ENCODE measurements around the gene LCP2. TPM values are rescaled to one million over a fixed set of nuclear protein-coding genes. Genes with fewer than 3 reads are reported as not detected.

Gene LCP2
- total RNA-seq, 1 experiment from 2014 or later: not detected

DNA sequence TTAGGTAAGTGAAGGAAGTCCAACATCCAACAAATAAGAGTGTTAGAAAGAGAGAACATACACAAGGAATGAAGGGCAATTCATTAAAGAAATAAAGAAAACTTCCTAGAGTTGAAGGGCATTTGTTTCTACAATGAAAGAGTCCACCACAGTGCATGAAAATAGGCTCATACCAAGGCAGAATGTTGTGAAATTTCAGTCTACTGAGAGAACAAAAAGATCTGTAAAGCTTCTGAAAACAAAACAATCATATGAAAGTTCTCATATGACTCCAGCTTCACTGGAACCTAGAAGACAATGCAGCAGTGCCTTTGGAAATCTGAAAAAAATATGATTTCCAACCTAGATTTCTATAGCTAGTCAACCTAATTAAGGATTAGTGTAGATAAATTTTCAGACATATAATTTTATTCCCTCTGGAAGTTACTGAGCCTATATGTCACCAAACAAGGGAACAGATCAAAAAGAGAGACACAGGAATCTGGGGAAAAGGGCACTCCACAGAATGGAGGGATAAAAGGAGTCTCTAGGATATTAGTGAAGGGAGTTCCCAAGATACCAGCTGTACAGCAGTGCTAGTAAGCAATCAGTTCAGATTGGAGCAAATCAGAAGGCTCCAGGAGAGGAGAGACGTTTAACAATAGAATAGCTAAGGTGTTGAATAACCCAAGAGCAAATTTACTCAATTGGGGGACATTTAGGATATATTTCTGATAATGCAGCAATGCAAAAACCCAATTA is 59.0 kb downstream of the LCP2 start:
- Histone ChIP-seq H3K36me3 (ENCODE audit: low read depth, low read length) (no peaks in the 10 kb centered on the region), H3K27me3 (ENCODE audit: low read length) (peaks cover 5% of the 10 kb centered on the region; the same call in 1 of the 2 replicates), H3K9me2 (replicated peaks; ENCODE audit: low read length) (no peaks in the 10 kb centered on the region), H4K20me1 (ENCODE audit: low read length) (no peaks in the 10 kb centered on the region), H3K9me3 (ENCODE audit: low read length) (no peaks in the 10 kb centered on the region), H3F3A (ENCODE audit: low read length, unreplicated experiment) (no peaks in the 10 kb centered on the region), H2AFZ (ENCODE audit: low read length) (no peak overlapping the region), H3K4me3 (ENCODE audit: low read length) (no peak overlapping the region), H3K4me2 (ENCODE audit: low read length) (no peak overlapping the region), H3K79me2 (ENCODE audit: low read length) (no peaks in the 10 kb centered on the region), H3K27ac (ENCODE audit: low read length) (no peak overlapping the region), H3K9ac (ENCODE audit: low read length) (no peak overlapping the region), H3K4me1 (ENCODE audit: insufficient read depth, low read length) (no peaks in the 10 kb centered on the region)
- TF ChIP-seq EZH2phosphoT487 (IDR thresholded peaks at IDR 0.05; ENCODE audit: borderline replicate concordance, low read length): no peak
- TF ChIP-seq EZH2 (IDR thresholded peaks at IDR 0.05; ENCODE audit: low read length, unreplicated experiment): no peak
- TF ChIP-seq, protein P1, sequence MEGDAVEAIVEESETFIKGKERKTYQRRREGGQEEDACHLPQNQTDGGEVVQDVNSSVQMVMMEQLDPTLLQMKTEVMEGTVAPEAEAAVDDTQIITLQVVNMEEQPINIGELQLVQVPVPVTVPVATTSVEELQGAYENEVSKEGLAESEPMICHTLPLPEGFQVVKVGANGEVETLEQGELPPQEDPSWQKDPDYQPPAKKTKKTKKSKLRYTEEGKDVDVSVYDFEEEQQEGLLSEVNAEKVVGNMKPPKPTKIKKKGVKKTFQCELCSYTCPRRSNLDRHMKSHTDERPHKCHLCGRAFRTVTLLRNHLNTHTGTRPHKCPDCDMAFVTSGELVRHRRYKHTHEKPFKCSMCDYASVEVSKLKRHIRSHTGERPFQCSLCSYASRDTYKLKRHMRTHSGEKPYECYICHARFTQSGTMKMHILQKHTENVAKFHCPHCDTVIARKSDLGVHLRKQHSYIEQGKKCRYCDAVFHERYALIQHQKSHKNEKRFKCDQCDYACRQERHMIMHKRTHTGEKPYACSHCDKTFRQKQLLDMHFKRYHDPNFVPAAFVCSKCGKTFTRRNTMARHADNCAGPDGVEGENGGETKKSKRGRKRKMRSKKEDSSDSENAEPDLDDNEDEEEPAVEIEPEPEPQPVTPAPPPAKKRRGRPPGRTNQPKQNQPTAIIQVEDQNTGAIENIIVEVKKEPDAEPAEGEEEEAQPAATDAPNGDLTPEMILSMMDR (conservative IDR thresholded peaks at IDR 0.05; ENCODE audit: low read depth, low read length): no peak
- no TSS peak for BruUV-seq (replicated peaks)
- ATAC-seq: no peak
- POLR2A ChIA-PET (ENCODE audit: unreplicated experiment): no interaction called here
- intact Hi-C loops (cut with micrococcal nuclease): no loop called here
- CTCF ChIA-PET: interaction anchor here (0.6 kb wide), 1 partner anchor 388 kb away, joined by 4 read pairs; no protein-coding TSS in a partner anchor
- DNase-seq: no peak

DNA sequence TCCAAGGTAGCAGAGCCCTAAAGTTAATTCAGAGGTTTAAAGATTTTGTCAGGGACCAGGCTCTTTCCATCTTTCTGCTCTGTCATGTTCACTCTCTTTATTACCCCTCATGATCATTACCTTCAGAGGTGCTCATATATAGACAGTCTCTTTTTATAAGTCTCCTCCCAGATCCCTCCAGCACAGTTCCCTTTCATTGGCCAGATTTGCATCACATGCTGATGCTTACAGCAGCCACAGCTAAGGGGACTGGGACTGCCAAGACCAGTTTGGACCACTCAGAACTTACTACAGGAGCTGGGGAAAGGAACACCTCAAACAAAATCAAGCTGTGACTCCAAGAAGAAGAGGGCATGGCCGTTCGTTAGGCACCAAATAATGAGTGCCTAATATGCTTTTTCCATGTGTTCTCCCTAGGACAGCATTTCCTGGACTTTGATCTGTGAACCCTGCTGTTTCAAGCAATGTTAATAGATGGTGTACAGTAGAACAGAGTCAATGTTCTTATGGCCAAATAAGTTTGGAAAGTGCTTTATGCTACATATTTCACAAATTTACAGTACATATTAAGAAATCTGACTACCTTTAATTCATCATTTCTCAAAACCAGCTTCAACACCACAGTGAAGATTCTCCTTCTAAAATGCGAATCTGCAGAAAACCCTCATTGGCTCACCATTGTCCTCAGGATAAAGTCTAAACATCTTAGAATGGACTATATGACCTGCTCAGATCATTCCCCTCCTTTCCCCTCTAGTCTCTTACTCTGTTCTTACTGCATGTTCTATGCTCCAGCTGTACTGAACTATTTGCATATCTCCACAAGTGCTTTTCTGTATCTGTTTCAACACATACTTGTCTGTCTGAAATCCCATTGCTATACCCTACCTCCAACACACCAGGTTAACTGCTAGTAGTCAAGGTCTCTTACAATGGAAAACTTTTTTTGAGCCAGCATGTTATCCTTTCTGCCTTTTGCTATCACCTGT is 61.4 kb downstream of the LCP2 start:
- no TSS peak for BruUV-seq (replicated peaks)
- H3K4me3 ChIP-seq (ENCODE audit: low read length): no peak overlapping the region
- no peak overlapping the region for H2AFZ ChIP-seq (ENCODE audit: low read length)
- TF ChIP-seq EZH2phosphoT487 (IDR thresholded peaks at IDR 0.05; ENCODE audit: borderline replicate concordance, low read length) (no peak), EZH2 (IDR thresholded peaks at IDR 0.05; ENCODE audit: low read length, unreplicated experiment) (no peak)
- TF ChIP-seq, protein P1 (conservative IDR thresholded peaks at IDR 0.05; ENCODE audit: low read depth, low read length): no peak
- DNase-seq (no peak), ATAC-seq (no peak)
- no peak overlapping the region for H3K27ac ChIP-seq (ENCODE audit: low read length)
- no peaks in the 10 kb centered on the region for H3K9me2 ChIP-seq (replicated peaks; ENCODE audit: low read length)
- H3K4me1 ChIP-seq (ENCODE audit: insufficient read depth, low read length): no peaks in the 10 kb centered on the region
- no peaks in the 10 kb centered on the region for H4K20me1 ChIP-seq (ENCODE audit: low read length)
- no peak overlapping the region for H3K9ac ChIP-seq (ENCODE audit: low read length)
- H3K4me2 ChIP-seq (ENCODE audit: low read length): no peak overlapping the region
- no peaks in the 10 kb centered on the region for H3K79me2 ChIP-seq (ENCODE audit: low read length)
- no peaks in the 10 kb centered on the region for H3K9me3 ChIP-seq (ENCODE audit: low read length)
- H3K36me3 ChIP-seq (ENCODE audit: low read depth, low read length): no peaks in the 10 kb centered on the region
- peaks cover 5% of the 10 kb centered on the region; the same call in 1 of the 2 replicates for H3K27me3 ChIP-seq (ENCODE audit: low read length)
- ChIA-PET POLR2A (ENCODE audit: unreplicated experiment) (no interaction called here), CTCF (no interaction called here)
- no peaks in the 10 kb centered on the region for H3F3A ChIP-seq (ENCODE audit: low read length, unreplicated experiment)
- intact Hi-C loops (cut with micrococcal nuclease): no loop called here
